GM12801 (cell line): Measurements from ENCODE around the gene SLK.

ENCODE experiments used
- CTCF ChIP-seq: IDR thresholded peaks from one replicate; pipeline ENCODE4 v1.5.1; 2011; ENCODE audit warnings: control low read depth; ENCODE audit not compliant: insufficient read length; ENCODE audit errors: extremely low read depth

Gene SLK

DNA sequence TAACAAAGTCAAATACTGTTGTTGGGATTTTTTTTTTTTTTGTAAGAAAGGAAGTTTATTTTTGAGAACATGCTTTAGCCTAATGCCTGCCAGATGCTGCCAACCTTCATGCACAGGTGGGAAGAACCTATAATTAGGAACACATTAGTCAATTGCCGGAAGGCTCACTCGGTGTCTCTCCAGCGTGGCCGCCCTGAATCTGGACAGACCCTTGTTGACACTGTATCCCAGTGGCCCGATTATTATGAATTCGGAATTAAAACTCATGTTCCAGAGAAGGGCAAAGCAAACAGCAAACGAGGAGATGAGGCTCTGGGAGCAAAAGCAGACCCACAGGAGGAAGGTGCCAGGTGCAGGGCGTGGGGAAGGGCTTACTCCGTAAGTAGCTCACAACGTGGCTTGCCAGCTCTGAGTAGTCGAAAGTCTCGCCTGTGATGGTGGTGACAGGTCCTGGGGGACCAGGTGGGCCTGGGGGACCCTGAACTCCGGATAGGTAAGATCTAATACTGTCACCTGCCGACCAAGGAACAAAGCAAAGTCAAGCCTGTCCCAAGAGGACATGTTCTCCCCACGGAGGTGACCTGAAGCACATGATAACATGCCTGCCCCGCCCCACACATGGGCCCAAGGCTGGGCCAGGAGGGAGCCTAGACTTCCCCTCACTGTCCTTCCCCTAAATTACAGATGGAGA is 70.5 kb downstream of the SLK start:
- no peak for TF ChIP-seq CTCF

GRCh38 chr10:104038537-104038936 is 71.6 kb downstream of the SLK start:
- TF ChIP-seq CTCF: no peak

DNA sequence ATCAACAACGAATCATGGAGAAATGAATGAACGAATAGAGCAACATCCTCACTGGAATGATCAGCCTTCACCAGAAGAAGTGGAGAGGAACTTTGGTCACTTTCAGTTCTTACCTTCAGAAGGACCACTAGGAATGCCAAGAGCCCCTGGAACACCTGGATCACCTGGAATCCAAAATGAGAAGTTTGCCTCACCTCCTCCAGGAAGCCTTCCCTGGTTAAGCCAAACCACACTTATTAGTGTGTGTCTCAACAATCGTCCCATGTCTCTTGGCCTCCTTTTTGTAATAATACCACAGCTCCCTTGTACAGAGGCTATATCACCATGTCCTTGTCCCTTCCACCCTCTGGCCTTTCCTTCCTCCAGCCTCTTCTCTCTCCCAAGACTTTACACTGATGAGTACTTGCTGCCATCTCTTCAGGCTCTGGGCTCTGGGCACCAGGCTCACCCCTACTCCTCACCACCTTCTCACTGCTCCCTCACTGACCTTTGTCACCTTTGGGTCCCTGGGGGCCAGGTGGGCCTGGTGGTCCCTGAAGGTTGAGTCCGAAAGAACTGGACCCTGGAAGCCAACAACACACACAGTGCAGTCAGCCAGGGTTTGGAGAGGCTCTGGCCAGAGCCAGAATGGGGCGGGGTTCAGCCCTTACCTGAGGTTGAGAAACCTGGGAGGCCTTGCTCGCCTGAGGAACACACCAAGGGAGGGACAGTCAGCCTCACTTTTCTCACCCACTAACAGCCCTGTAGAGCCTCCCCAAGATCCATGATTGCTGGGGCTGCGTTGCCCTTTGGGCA is 72.2 kb downstream of the SLK start:
- no peak for TF ChIP-seq CTCF

- TF ChIP-seq CTCF: no peak
These were observed 73.4 kb downstream of the SLK start for GRCh38 chr10:104040382-104040781.

DNA sequence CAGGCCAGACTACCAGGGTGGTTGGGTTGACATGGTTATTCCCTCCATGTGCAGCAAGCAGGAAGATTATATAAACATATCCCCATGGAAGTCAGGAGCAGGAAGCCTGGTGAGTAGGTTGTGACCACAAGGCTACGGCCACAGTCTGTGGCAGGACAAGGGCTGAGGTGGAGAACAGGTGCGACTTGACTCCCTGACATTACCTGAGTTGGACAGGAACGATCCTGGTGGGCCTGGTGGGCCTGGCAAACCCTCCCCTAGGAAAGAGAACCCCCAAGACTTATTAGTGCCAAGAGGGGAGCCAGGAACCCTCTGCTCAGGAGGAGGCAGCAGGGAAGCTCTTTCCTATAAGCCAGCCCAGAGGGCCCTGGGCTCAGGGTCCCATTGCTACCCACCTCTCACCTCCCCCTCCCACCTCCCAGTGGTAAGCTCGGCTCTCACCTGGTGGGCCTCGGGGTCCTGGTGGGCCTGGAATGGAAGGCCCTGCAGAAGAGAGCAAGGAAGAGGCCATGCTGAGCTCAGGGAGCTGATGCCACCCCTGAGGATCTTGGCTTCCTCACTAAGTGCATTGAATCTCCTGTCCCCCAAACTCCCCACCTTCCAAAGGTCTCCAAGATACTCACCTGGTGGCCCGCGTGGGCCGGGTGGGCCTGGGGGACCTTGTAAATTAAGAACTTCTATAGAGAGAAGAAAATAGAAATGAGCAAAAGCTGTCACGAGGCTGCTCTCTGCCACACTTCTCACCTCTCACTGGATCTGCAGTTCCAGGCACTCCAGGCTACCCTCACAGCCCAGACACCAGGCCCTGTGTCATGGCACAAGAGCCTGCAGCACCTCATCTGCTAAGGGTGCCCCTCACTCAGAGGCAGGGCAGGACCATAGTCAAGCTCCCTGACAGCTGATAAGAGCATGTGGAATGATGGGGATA is 74.2 kb downstream of the SLK start:
- no peak for TF ChIP-seq CTCF

GRCh38 chr10:104041891-104042535 is 75.1 kb downstream of the SLK start:
- no peak for TF ChIP-seq CTCF
